ENCODE results near the gene TXLNG.

GRCh38 chrX:16882169-16882568, 95.9 kb downstream of the TXLNG start:
- TF ChIP-seq CTCF (IDR thresholded peaks at IDR 0.05; ENCODE audit: insufficient read depth, low read length) (no peak), POLR2AphosphoS5 (IDR thresholded peaks at IDR 0.05; ENCODE audit: low read depth) (no peak; the same call in 1 of the 2 replicates)

All from HL-60 (cell line).